GM21825 (cell line): ENCODE results near the gene BTNL9.
"Not testable (repeated sequence)": the region's sequence is repeated elsewhere in the genome, so short reads cannot be mapped to it uniquely, and the experiment has no call there.

Source experiments
- ATAC-seq: cut with Tn5 transposase; IDR thresholded peaks from one replicate; pipeline ENCODE4 v1.9.1; 2021; ENCODE audit warnings: mild to moderate bottlenecking, moderate library complexity; ENCODE audit not compliant: unreplicated experiment

BTNL9 gene

GRCh38 chr5:181059297-181060230 lies 19.5 kb downstream of the BTNL9 start:
- ATAC-seq = no peak

GRCh38 chr5:181060231-181060590 lies 20.1 kb downstream of the BTNL9 start:
- no peak for ATAC-seq

DNA sequence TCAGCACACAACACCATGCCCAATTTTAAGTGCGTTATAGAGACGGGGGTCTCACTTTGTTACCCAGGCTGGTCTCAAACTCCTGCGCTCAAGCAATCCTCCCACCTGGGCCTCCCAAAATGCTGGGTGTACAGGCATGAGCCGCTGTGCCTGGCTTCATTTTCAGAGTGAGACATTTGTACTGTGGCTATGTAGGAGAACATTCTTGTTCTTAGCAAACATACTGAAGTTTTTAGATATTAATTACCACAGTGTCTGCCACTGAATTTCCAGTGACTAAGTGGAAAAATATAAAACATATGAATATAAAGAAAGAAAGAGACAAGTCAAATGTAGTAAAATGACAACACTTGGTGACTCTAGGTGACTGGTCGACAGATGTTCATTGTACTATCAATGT lies 20.9 kb downstream of the BTNL9 start:
- ATAC-seq = no peak

DNA sequence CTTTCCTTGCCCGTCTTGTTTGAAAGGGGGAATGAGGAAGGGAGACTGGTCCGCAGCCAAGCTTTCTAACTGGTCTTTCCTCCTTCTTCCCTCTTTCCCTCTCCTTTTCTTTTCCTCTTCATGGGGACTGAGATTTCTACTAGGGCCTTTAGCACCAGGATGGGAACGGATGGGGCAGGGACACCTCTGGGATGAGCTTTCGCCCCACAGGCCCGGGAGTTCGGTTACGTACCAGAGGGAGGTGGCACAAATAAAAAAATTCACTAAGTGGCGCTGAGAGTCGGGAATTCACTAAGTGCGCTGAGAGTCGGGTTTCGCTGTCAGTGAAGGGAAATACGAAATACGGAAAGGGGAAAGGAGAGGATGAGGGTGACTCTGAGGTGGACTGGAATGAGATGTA lies 21.6 kb downstream of the BTNL9 start:
- ATAC-seq = no peak

DNA sequence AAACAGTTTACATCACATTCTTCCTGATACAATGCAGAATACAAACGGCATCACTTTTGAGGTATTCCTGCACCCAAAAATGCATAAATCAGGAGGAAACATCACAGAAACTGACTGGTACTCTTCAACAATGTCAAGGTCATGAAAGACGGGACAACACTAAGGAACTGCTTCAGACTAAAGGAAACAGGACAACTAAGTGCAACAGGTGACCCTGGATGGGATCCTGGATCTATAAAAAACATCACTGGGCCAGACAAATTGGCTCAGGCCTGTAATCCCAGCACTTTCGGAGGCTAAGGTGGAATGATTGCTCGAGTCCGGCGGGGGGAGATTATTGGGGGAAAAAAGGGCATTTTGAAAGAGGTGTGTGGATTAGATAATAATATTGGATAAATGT lies 22.6 kb downstream of the BTNL9 start:
- no peak for ATAC-seq

GRCh38 chr5:181063514-181063913 lies 23.4 kb downstream of the BTNL9 start:
- no peak for ATAC-seq

GRCh38 chr5:181064987-181065386 lies 24.9 kb downstream of the BTNL9 start:
- ATAC-seq = no peak

DNA sequence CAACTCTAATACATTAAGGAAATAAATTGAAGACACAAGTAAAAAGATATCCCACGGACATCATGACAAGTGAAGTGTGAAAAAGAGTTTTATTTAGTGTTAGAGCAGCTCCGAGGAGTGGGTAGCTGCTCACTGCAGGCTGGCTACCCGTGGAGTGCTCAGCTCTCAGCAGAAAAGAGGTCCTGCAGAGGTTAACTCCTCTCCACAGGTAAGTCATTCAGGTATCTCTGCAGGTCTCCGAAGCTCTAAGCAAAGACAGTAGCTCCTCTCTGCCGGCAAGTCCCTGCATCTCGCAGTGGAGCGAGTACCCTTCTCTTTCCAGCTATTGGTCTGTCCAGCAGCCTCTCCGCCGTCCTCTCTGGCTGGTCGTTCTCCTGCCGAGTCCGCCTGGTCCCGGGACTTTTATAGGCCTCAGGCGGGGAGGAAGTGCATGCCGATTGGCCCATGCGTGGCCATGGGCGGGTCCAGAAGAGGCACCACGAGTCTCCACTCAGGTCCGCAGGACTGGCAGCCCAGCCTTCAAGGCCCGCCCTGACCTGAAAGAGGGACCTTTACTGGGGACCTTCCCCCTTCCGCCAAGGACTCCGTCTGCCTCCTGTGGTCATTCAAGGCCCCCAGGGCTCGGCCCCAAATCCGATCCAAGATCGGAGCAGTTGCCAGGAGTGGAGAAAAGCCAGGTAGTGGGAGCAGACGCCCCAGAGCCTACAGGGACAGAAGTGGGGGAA lies 29.9 kb downstream of the BTNL9 start:
- no peak for ATAC-seq

DNA sequence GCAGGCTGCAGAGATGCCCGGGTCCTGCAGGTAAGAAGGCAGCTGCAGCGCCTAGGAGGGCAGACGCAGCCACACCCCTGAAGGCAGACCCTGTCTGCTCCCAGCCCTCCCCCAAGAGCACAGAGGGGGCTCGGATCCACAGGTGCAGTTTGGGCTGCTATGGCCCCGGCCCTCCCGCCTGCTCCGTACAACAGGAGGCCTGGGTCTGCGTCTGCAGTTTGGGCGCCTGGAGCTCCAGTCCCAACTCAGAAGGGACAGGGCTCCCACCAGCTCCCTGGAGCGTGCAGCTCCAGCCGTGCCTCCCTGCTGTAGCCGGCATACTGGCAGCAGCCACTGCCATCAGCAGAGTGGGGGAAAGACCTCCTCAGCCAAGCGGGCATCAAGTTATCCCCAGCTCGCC lies 30.5 kb downstream of the BTNL9 start:
- no peak for ATAC-seq

DNA sequence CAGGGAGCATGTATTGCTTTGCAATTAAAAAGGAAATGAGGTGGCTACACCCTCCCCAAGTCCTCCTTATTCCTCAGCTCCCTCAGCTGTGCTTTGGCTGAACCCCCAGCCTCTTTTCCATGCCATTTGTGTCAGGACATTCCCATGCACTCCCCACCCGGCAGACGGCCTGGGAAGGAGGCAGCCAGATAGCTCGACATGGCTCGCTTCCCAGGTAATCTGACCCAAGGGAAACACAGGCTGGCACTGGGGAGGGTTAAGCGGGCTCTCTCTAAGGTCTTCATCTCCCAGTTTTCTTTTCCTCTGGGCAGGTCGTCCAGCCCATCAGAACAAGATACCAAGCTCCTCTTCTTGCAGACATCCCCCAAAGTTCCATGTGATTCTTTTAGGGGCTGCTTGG lies 31.2 kb downstream of the BTNL9 start:
- ATAC-seq = no peak

GRCh38 chr5:181076920-181077319 lies 36.9 kb downstream of the BTNL9 start:
- no peak for ATAC-seq

GRCh38 chr5:181081989-181082388 lies 41.9 kb downstream of the BTNL9 start:
- ATAC-seq = no peak

DNA sequence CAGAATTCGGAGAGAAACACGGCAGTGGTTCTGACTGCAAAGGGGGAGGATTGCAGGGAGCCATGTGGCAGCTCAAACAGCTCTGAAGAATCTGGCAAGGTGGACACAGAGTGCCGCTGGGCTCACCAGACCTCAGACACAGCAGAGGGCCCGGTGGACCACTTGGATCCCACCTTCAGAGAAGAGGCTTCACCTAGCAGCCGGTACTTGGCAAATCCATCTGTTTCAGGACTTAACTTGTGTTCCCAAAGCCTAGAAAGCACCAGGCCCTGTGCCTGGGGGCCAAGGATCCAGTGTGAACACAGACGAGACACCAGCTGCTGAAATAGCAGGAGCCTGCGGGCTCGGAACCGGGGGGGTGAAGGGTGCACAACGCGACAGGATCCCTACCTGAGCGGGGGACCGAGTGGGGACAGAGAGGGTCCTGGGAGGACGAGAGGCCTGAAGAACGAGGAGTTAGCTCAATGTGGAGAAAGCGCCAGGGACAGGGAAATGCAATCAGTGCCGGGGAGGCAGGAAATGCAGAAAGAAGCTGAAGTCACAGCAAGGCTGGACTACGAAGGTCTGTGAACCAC lies 44.6 kb downstream of the BTNL9 start:
- ATAC-seq = no peak

DNA sequence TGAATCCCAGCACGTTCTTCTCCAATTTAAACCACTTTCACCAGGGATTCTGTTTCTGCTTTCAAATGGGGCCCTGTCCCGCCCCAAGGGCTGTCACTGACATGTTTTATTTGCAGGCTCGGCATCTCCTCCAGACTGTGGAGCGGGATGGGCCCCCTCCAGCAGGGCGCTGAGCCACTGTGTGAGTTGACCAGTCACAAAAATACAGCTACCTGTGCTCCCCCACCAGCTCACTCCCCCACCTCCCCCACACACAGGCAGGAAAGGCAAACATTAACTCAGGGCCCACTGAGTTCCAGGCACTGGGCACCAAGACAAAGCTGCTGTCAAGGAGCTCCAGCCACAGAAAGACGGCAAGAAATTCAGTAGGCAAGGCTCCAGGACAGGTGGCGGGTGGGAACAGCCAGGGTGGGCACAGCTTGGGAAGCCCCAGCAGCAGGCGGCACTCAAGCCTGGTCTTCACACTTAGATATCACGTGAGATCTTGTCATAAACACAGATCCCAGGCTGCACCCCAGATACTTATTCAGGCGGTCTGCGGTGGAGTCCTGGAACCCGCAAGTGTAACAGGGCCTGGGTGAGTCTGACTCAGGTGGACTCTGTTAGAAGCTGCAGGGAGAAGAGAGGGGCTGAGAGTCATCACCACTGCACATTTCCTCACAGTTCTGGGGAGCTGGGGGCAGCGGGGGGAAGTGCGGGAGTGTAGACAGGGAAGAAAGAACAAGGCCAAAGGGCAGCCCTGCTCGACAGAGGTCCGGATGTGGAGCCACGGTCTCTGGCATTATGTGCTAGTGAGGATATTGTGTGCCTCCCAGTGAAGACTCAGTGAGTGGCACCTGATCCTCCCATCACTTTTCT lies 46.2 kb downstream of the BTNL9 start:
- ATAC-seq = no peak

DNA sequence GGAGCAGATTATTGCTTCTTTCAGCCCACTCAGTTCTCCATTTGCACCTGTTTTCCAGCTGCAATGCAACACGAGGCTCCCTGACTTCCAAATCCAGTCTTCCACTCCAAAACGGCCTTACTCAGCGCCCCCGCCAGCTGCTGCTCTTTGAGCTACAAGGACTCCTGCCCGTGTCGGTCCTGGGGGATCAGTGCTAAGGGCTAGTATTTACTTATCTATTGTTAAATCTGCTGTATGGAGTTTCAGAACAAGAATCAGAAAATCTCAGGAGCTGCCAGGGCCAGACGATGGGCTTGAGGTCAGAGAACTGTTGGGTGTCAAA lies 46.8 kb downstream of the BTNL9 start:
- no peak for ATAC-seq

- ATAC-seq = no peak
Observed at GRCh38 chr5:181087309-181087708, 47.2 kb downstream of the BTNL9 start.

DNA sequence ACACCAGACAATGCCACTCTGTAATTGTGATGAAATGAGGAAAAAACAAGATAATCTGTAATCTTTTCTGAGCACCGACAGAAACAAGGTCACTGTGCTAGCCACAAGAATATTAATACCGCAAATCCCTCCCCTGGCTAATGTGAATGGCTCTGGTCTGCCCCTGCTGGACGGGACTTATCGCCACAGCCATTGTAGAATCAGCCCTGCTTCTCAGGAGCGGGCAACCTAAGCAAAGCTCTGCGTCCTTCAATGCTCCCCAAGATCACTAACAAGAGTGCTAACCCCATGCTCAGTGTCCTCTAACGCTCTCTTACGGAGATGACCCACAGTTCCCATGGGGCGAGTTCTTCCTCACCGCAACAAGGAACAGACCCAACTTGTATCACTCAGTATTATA lies 48.2 kb downstream of the BTNL9 start:
- no peak for ATAC-seq

DNA sequence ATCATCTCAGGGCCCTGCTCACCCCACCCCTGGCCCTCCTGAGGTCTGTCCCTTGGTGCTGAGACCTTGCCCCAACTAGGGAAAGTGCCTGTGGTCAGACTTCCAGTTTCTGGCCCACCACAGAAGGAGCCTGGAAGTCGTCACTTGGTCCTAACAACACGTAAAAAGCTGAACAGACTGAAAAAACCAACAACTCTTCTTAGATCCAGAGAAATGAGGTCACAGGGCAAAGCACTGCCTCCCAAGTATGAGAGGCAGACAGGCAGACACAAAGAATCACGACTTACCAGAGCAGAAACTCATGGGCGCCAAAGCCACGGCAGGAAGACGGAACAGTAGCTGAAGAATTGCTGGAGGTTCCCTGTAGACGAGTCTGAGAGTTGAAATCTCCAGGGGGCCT lies 52.4 kb downstream of the BTNL9 start:
- no peak for ATAC-seq

- ATAC-seq = not testable (repeated sequence)
Observed at GRCh38 chr5:181095162-181095561, 55.1 kb downstream of the BTNL9 start.

- not testable (repeated sequence) for ATAC-seq
Observed at GRCh38 chr5:181096721-181097382, 56.8 kb downstream of the BTNL9 start.

DNA sequence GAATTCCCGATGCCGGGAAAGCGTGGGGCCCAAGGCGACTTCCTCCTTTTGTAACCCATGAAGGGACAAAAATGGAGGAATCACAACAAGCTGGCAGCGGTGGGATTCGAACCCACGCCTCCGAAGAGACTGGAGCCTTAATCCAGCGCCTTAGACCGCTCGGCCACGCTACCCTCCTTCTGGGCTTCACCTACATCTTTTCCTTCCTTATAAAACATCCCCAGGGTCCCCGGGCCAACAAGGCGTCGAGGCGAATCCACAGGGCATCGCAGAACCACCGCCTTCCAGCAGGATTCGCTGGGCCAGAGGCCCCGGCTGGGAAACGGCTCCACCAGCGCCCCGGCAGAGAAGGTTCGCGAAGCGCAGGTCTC lies 57.3 kb downstream of the BTNL9 start:
- not testable (repeated sequence) for ATAC-seq
